GM12865 (cell line): ENCODE measurements around the gene GBP4.

Experiments used
- DNase-seq: peaks from one replicate; pipeline ENCODE4 v3.0.0; 2010; ENCODE audit warnings: low read depth
- H3K4me3 ChIP-seq: 2 replicates; pipeline ENCODE4 v1.5.1; 2011; ENCODE audit warnings: mild to moderate bottlenecking, low read depth, low read length, control low read depth
- TF ChIP-seq, protein P1 (sequence below): IDR thresholded peaks from 2 replicates; pipeline ENCODE4 v1.5.1; 2011; ENCODE audit warnings: low read length, control low read depth, low read depth, inconsistent platforms; ENCODE audit not compliant: insufficient read depth; ENCODE audit errors: missing control alignments

Gene GBP4

DNA sequence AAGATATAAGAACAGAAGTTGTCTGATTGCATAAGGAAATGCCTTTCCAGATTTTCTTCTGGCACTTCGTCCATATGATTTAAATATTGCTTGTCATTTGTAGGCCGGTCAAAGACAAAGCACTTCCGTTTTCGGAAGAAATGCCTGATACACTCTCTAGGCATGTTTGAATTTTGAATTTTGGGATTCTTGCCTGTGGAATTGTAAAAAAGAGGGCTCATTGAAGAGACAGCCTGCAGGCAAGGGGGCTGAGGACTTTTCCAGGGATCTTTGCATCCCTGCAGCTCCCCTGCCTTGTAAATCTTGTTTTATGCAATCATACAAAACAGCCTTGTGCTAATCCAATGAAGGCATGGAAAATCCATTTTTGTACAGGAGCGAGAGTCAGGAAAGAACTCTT is 7.4 kb downstream of the GBP4 start:
- TF ChIP-seq, protein P1, sequence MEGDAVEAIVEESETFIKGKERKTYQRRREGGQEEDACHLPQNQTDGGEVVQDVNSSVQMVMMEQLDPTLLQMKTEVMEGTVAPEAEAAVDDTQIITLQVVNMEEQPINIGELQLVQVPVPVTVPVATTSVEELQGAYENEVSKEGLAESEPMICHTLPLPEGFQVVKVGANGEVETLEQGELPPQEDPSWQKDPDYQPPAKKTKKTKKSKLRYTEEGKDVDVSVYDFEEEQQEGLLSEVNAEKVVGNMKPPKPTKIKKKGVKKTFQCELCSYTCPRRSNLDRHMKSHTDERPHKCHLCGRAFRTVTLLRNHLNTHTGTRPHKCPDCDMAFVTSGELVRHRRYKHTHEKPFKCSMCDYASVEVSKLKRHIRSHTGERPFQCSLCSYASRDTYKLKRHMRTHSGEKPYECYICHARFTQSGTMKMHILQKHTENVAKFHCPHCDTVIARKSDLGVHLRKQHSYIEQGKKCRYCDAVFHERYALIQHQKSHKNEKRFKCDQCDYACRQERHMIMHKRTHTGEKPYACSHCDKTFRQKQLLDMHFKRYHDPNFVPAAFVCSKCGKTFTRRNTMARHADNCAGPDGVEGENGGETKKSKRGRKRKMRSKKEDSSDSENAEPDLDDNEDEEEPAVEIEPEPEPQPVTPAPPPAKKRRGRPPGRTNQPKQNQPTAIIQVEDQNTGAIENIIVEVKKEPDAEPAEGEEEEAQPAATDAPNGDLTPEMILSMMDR: no peak
- DNase-seq: no peak
- no peak overlapping the region for H3K4me3 ChIP-seq

DNA sequence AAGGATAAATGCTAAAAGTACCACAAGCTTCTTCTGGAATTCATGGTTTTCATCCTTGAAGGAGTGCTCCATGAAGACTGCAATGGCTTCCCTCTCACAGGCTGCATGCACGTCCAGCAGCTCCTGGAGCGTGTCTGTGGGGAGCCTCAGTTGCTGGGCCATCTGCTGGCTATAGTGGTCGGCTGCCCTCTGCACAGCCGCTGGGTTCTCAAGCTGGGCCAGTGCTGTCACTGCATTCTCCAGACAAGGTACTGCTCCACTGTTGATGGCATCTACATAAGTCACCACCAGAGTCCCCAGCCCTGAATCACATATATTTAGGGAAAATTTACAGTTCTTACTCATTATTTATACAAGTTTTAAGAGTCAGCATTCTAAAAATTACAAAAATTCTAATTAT is 8.7 kb downstream of the GBP4 start:
- no peak overlapping the region for H3K4me3 ChIP-seq
- TF ChIP-seq, protein P1: no peak

DNA sequence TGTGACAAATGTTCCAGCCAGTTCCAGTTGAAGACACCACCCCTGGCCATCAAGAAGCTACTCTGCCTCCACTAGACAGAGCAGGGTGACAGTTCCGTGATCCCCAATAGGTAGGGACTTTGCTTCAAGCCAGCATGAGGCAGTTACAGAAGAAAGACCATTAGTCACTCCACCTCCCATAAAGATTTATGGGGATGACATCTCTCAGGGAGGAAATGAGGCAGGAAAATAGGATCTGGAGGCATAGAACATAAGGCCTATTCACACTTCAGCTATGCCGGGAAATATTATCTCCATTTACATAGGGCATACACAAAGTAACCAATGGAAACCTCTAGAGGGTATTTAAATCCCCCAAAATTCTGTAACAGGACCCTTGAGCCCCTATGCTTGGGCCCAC is 19.4 kb downstream of the GBP4 start:
- DNase-seq: no peak
- TF ChIP-seq, protein P1: no peak
- no peak overlapping the region for H3K4me3 ChIP-seq

More for the DNA sequence above, 8.7 kb downstream of the GBP4 start:
- no peak for DNase-seq

DNA sequence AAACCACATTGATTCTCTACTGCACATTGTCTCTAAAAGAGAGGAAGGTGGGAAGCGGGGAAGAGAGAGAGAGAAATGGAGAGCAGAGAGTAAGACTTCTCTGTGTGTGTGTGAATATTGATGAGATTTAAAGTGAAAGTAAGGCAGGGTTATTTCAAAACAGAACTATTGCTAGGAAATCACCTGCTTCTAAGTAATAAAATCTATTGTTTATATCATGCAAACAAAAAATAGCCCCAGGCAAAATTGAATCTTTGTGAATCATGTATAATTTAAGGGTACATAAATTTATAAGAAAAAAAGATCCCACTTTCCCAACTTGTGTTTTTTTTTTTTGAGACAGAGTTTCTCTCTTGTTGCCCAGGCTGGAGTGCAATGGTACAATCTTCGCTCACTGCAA is 21.8 kb downstream of the GBP4 start:
- H3K4me3 ChIP-seq: peak overlapping the region; percentile 18; the same call in 1 of the 2 replicates
- TF ChIP-seq, protein P1: no peak

DNA sequence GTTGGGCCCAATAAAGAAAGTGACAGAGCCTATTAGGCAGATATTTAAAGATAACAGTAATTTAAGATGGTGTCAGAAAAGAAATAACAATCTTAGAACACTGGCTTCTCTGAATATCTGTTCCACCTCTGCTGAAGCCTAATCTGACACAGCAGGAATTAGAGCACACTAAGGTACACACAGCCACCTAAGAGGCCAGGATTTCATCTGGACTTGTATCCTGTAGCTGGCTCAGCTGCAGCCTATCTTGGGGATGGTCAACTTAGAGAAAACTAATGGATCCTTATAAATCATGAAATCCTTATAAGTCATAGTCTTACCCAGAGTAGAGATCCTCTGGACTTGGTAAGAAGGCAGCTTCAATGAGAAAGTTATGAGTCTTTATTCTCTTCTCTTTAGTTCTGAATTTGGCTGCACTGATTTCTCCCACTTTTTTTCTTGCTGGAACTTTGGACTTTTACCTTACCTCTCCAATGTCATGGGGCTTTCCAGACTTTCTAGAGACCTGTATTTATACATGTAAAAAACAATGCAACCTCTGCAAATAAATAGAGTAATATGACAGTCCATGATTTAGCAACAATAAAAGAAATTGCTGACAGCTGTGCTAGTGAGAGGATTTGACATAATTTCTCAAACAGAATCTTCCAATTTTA is 23.0 kb downstream of the GBP4 start, which contains the start of gene GBP7:
Gene GBP7, minus strand, starts transcription at position 403 of the 656 bp plus-strand sequence. CDS start 4,068 bp downstream, outside the sequence.
- TF ChIP-seq, protein P1: no peak
- peak within 1 kb of the TSS; percentile 18; the same call in 1 of the 2 replicates for H3K4me3 ChIP-seq
- DNase-seq: no peak

More for the DNA sequence above, 21.8 kb downstream of the GBP4 start:
- DNase-seq: no peak

DNA sequence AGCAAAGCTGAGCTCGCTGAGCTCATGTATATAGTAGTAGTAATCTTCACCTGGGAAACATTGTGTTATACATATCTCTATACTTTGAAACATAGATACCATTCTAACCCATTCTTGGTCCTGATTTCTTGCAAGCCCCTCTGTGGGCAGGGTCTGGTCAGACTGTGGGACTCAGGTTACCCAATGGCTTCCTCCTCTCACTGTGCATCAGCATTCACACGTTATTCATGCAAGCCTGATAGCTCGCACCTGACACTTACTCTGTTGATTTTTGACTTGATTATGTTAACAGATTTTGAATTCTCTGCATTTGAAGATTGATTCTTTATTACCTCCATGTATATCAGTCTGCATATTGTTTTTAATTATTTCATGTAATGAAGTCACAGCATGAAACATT is 24.3 kb downstream of the GBP4 start:
- no peak overlapping the region for H3K4me3 ChIP-seq
- no peak for DNase-seq
- TF ChIP-seq, protein P1: no peak
